Body of pancreas (tissue), 4 donors: Measurements from ENCODE around the gene PLCB2.

Experiments
- POLR2A ChIP-seq, 3 donors: fragments of 450-650 bp; IDR thresholded peaks; one replicate each; pipeline ENCODE4 v1.6.1; 2016; ENCODE audit warnings: antibody characterized with exemption in 3 of 3, mild to moderate bottlenecking in 2 of 3
- TF ChIP-seq, protein P1 (sequence below), 7 experiments: fragments of 450-650 bp in 4 of 7; fragments of 200-600 bp in 3 of 7; sonication (generic) in 3 of 7; IDR thresholded peaks; one replicate each; pipeline ENCODE4 v1.5.1; 2016 to 2019; ENCODE audit warnings: antibody characterized with exemption in 7 of 7

- TF ChIP-seq POLR2A (IDR thresholded peaks at IDR 0.05), result no peak
- TF ChIP-seq, protein P1, sequence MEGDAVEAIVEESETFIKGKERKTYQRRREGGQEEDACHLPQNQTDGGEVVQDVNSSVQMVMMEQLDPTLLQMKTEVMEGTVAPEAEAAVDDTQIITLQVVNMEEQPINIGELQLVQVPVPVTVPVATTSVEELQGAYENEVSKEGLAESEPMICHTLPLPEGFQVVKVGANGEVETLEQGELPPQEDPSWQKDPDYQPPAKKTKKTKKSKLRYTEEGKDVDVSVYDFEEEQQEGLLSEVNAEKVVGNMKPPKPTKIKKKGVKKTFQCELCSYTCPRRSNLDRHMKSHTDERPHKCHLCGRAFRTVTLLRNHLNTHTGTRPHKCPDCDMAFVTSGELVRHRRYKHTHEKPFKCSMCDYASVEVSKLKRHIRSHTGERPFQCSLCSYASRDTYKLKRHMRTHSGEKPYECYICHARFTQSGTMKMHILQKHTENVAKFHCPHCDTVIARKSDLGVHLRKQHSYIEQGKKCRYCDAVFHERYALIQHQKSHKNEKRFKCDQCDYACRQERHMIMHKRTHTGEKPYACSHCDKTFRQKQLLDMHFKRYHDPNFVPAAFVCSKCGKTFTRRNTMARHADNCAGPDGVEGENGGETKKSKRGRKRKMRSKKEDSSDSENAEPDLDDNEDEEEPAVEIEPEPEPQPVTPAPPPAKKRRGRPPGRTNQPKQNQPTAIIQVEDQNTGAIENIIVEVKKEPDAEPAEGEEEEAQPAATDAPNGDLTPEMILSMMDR (IDR thresholded peaks at IDR 0.05), result no peak
These were observed 27.3 kb downstream of the PLCB2 start for GRCh38 chr15:40280260-40281056.
